Measurements from ENCODE around the gene FETUB. TPM values are rescaled to one million over a fixed set of nuclear protein-coding genes. Genes with fewer than 3 reads are reported as not detected.

Gene FETUB
- total and polyA plus RNA-seq, 2 of the 8 experiments (the other 6 are each of a cell fraction or from before 2014, with no cell fraction given) = 0.15 TPM; not detected in 1

DNA sequence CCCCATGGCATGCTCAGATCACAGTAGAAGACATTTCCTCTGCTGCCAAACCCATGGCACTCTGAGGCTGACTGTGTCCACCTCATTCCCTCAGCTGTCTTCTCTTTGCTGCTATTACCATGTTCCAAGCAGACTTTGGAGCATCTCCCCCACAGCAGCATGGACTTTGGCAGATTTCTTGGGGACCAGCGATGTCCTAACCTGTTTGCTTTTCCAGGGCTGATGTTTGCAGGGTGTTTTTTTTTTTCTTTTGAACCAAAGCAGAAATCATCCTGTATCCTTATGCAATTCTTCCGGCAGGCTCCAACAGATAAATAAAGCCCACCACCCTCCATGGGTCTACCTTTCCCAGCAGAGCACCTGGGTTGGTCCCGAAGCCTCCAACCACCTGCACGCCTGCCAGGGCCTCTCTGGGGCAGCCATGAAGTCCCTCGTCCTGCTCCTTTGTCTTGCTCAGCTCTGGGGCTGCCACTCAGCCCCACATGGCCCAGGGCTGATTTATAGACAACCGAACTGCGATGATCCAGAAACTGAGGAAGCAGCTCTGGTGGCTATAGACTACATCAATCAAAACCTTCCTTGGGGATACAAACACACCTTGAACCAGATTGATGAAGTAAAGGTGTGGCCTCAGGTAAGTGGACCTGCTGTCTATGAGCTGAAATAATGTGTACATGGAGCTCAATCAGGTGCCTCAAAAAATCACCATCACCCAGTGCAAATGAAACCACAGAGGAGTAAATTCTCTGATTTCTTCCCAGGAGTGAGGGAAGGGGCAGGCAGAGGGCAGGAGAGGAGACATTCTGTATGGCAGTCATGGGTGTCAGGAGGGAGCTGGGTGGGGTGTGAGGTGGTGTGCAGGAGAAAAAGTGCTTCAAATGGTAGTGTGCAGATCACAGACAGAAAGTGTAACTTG, 27.2 kb upstream of the FETUB start, which contains the start of gene AHSG (continued):
- TF ChIP-seq ZNF274 (IDR thresholded peaks at IDR 0.05; ENCODE audit: borderline replicate concordance, extremely low read depth, low read length) (no peak), NANOG (IDR thresholded peaks at IDR 0.05; ENCODE audit: insufficient read depth, low read depth, low read length, poor library complexity, severe bottlenecking) (no peak), SP2 (IDR thresholded peaks at IDR 0.05; ENCODE audit: low read length) (no peak), SIRT6 (IDR thresholded peaks at IDR 0.05; ENCODE audit: low read length) (no peak)
